Activated CD8-positive, alpha-beta memory T cell treated with anti-CD3 and anti-CD28 coated beads for 4 hours (primary cell): ENCODE data around the gene BCL11B.

Source experiments
- DNase-seq, 2 donors: peaks; one replicate each; pipeline ENCODE4 v3.0.0-alpha.2; 2020; ENCODE audit warnings: low read depth in 2 of 2

BCL11B gene

GRCh38 chr14:99159341-99160340 lies 112.4 kb downstream of the BCL11B start:
- no peak for DNase-seq

GRCh38 chr14:99158646-99159165 lies 113.3 kb downstream of the BCL11B start:
- no peak for DNase-seq

- no peak for DNase-seq
Observed at GRCh38 chr14:99158150-99158549, 113.8 kb downstream of the BCL11B start.

GRCh38 chr14:99157676-99158075 lies 114.3 kb downstream of the BCL11B start:
- no peak for DNase-seq

GRCh38 chr14:99157246-99157645 lies 114.8 kb downstream of the BCL11B start:
- DNase-seq = no peak

GRCh38 chr14:99156814-99157213 lies 115.2 kb downstream of the BCL11B start:
- no peak for DNase-seq

- DNase-seq = no peak
Observed at GRCh38 chr14:99156090-99156425, 115.9 kb downstream of the BCL11B start.

GRCh38 chr14:99155173-99156089 lies 116.6 kb downstream of the BCL11B start:
- DNase-seq = no peak

GRCh38 chr14:99150236-99150635 lies 121.8 kb downstream of the BCL11B start:
- DNase-seq = no peak

- DNase-seq = no peak
Observed at GRCh38 chr14:99148861-99149610, 123.0 kb downstream of the BCL11B start.

GRCh38 chr14:99148131-99148530 lies 123.9 kb downstream of the BCL11B start:
- DNase-seq = no peak

GRCh38 chr14:99147366-99147740 lies 124.6 kb downstream of the BCL11B start:
- no peak for DNase-seq

GRCh38 chr14:99146616-99147365 lies 125.2 kb downstream of the BCL11B start:
- no peak for DNase-seq

GRCh38 chr14:99145307-99145706 lies 126.7 kb downstream of the BCL11B start:
- DNase-seq = no peak

- DNase-seq = no peak
Observed at GRCh38 chr14:99143793-99144192, 128.2 kb downstream of the BCL11B start.

GRCh38 chr14:99143126-99143525 lies 128.9 kb downstream of the BCL11B start:
- DNase-seq = no peak

GRCh38 chr14:99141236-99141635 lies 130.8 kb downstream of the BCL11B start:
- DNase-seq = no peak

- no peak for DNase-seq
Observed at GRCh38 chr14:99138999-99139865, 132.8 kb downstream of the BCL11B start.

GRCh38 chr14:99137913-99138571 lies 134.0 kb downstream of the BCL11B start:
- DNase-seq = no peak
